Hepatocyte (in vitro differentiated cells): Measurements from ENCODE around the gene PCCA. TPM values are rescaled to one million over a fixed set of nuclear protein-coding genes. Genes with fewer than 3 reads are reported as not detected.
A peak's percentile ranks its signal among the peaks of the same experiment; 100 is the strongest.

Experiments
- DNase-seq: peaks from one replicate; pipeline ENCODE4 v3.0.0-alpha.2; 2016; ENCODE audit warnings: low spot score
- H2AFZ ChIP-seq: fragments of 200-600 bp; sonication (generic); 2 replicates; pipeline ENCODE4 v1.6.0; 2016; ENCODE audit warnings: antibody characterized with exemption, mild to moderate bottlenecking
- H3K27ac ChIP-seq: fragments of 200-600 bp; sonication (generic); 2 replicates; pipeline ENCODE4 v1.5.1; 2016; ENCODE audit warnings: mild to moderate bottlenecking
- H3K27me3 ChIP-seq: fragments of 200-600 bp; sonication (generic); 2 replicates; pipeline ENCODE4 v1.6.1; 2016
- H3K36me3 ChIP-seq: fragments of 200-600 bp; sonication (generic); replicated peaks from 2 replicates; pipeline ENCODE4 v1.5.1; 2016; ENCODE audit warnings: low read depth; ENCODE audit not compliant: insufficient read depth
- H3K4me1 ChIP-seq: fragments of 200-600 bp; sonication (generic); 2 replicates; pipeline ENCODE4 v1.5.1; 2016; ENCODE audit warnings: mild to moderate bottlenecking, moderate library complexity; ENCODE audit not compliant: insufficient read depth
- H3K4me2 ChIP-seq: fragments of 200-600 bp; sonication (generic); 2 replicates; pipeline ENCODE4 v1.6.0; 2016
- H3K4me3 ChIP-seq: fragments of 200-600 bp; sonication (generic); 2 replicates; pipeline ENCODE4 v1.5.1; 2016; ENCODE audit warnings: mild to moderate bottlenecking
- H3K79me2 ChIP-seq: fragments of 200-600 bp; sonication (generic); 2 replicates; pipeline ENCODE4 v1.6.0; 2017; ENCODE audit warnings: mild to moderate bottlenecking
- H3K9me2 ChIP-seq: fragments of 200-600 bp; sonication (generic); replicated peaks from 2 replicates; pipeline ENCODE4 v1.6.0; 2017; ENCODE audit warnings: mild to moderate bottlenecking; ENCODE audit not compliant: insufficient read depth
- H3K9me3 ChIP-seq: fragments of 200-600 bp; sonication (generic); 2 replicates; pipeline ENCODE4 v1.5.1; 2016; ENCODE audit warnings: low read depth, mild to moderate bottlenecking
- H4K20me1 ChIP-seq: fragments of 200-600 bp; sonication (generic); 2 replicates; pipeline ENCODE4 v1.6.0; 2016; ENCODE audit warnings: mild to moderate bottlenecking; ENCODE audit not compliant: insufficient read depth, poor library complexity, severe bottlenecking
- EZH2 ChIP-seq: fragments of 200-600 bp; sonication (generic); IDR thresholded peaks from 2 replicates; pipeline ENCODE4 v1.6.1; 2016; ENCODE audit warnings: antibody characterized with exemption, mild to moderate bottlenecking, borderline replicate concordance
- EZH2phosphoT487 ChIP-seq: fragments of 200-600 bp; sonication (generic); IDR thresholded peaks from one replicate; pipeline ENCODE4 v1.6.1; 2018; ENCODE audit warnings: antibody characterized with exemption, mild to moderate bottlenecking, low read depth, moderate library complexity; ENCODE audit not compliant: unreplicated experiment, severe bottlenecking
- WGBS: methylation state at CpG from one replicate; pipeline ENCODE4 v1.1.6; 2016; ENCODE audit warnings: low lambda C conversion rate; ENCODE audit errors: missing lambda C conversion rate; 5-methylcytosine and 5-hydroxymethylcytosine counted together
- polyA plus RNA-seq: library from polyadenylated mRNA; unstranded; fragments of >200 nt; fragmentation: Nextera tagmentation; extraction: Ambion mirVana; gene quantifications from 2 replicates; pipeline ENCODE4 v1.2.1, GENCODE V29; 2016
- total RNA-seq: library from RNA; depleted of rRNA; stranded (reverse); fragments of >200 nt; gene quantifications from 2 replicates; pipeline ENCODE4 v1.2.3, GENCODE V29; 2014
- TF ChIP-seq, protein P1 (sequence below): fragments of 200-600 bp; sonication (generic); IDR thresholded peaks from 2 replicates; pipeline ENCODE4 v1.5.1; 2016; ENCODE audit warnings: antibody characterized with exemption, mild to moderate bottlenecking; ENCODE audit not compliant: poor library complexity

Gene PCCA
- total and polyA plus RNA-seq, 2 experiments from 2014 or later, result 23.6 to 28.2 TPM

DNA sequence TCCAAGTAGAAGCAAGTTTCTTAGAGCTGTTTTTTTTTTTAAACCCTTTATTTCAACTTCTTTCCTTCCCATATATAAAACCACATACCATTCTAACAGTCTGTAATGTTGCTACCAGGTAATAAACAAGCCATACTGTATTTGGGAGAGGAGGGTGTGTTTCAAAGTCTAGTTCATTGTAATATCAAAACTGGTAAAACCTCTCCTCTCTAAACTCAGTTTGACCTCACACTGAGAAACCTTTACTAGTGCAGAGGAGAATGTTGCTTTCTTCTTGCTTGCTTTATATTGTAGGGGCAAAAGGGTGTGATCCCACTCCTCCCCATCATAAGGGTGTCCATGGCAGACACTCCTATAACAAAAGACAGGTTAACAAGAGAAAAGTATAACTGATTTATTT, 344.6 kb downstream of the PCCA start:
- no peak overlapping the region for H3K4me3 ChIP-seq
- H2AFZ ChIP-seq, result no peak overlapping the region
- no peaks in the 10 kb centered on the region for H3K36me3 ChIP-seq
- H3K27ac ChIP-seq, result peak overlapping the region; percentile 59
- no peak overlapping the region for H3K4me2 ChIP-seq
- H3K79me2 ChIP-seq, result no peaks in the 10 kb centered on the region
- H3K9me3 ChIP-seq, result no peaks in the 10 kb centered on the region
- H3K9me2 ChIP-seq, result no peaks in the 10 kb centered on the region
- DNase-seq, result no peak
- no peaks in the 10 kb centered on the region for H3K4me1 ChIP-seq
- no peak for TF ChIP-seq EZH2
- no peak for TF ChIP-seq EZH2phosphoT487
- TF ChIP-seq, protein P1, sequence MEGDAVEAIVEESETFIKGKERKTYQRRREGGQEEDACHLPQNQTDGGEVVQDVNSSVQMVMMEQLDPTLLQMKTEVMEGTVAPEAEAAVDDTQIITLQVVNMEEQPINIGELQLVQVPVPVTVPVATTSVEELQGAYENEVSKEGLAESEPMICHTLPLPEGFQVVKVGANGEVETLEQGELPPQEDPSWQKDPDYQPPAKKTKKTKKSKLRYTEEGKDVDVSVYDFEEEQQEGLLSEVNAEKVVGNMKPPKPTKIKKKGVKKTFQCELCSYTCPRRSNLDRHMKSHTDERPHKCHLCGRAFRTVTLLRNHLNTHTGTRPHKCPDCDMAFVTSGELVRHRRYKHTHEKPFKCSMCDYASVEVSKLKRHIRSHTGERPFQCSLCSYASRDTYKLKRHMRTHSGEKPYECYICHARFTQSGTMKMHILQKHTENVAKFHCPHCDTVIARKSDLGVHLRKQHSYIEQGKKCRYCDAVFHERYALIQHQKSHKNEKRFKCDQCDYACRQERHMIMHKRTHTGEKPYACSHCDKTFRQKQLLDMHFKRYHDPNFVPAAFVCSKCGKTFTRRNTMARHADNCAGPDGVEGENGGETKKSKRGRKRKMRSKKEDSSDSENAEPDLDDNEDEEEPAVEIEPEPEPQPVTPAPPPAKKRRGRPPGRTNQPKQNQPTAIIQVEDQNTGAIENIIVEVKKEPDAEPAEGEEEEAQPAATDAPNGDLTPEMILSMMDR, result no peak
- no peaks in the 10 kb centered on the region for H3K27me3 ChIP-seq
- no peaks in the 10 kb centered on the region for H4K20me1 ChIP-seq

DNA sequence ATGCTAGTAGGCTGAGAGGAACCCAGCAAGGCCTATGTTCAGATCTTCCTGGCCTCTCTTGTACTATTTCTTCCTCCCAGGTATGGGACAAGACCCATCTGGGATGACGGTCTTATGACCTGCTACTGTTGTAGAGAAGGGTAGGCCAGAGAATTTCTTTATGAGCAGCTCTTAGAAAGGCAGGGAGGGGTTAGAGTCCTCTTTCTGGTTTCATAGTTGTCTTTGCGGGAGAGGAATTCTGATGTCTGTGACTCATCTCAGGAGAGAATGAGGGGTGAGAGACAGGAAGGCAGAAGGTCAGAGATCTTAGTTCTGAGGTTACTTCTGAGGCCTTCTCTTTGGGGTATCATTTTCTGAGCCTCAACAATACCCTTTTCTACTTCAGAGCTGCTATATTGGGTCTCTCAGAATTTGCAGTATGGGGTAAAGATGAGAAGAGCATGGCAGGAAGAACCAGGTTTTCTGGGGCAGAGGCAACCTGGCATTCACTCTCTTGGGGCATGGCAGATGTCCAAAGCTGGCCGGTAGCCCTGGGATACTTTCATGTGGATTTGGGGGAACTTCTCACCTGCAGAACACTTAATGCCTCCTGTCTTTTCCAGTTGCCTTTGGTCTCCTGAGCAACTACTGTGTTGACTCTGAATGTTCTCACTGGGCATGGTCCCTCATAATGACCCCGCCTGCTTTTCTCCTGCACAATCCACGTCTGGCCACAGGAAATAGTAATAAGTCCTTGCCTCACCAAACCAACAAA, 345.3 kb downstream of the PCCA start:
- TF ChIP-seq, protein P1, result no peak
- TF ChIP-seq EZH2phosphoT487 (no peak), EZH2 (no peak)
- Histone ChIP-seq H3K79me2 (no peaks in the 10 kb centered on the region), H3K4me3 (no peak overlapping the region), H3K27ac (peak overlapping the region; percentile 59), H3K4me2 (no peak overlapping the region), H3K4me1 (no peaks in the 10 kb centered on the region), H3K27me3 (no peaks in the 10 kb centered on the region), H3K36me3 (no peaks in the 10 kb centered on the region), H3K9me2 (no peaks in the 10 kb centered on the region), H2AFZ (no peak overlapping the region), H3K9me3 (no peaks in the 10 kb centered on the region), H4K20me1 (no peaks in the 10 kb centered on the region)
- 83% methylated on average over 5 of the region's 5 CpGs for WGBS
- no peak for DNase-seq

DNA sequence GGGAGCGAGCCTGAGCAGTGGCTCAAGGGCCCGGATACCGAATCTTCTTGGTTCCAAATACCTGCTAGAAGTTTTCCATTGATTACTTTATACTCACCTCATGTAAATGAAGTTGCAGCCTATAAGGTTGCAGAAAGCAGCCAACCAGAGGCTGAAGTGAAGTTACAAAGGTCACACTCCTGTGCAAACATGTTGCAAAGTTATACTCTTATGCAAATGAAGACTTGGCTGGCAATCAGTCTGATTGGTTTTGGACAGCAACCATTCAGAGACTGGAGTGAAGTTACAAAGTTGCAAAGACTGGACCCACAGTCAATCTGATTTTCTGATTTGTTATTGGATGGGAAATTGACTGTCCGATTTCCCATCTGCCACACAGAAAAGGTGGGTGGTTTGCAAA, 347.2 kb downstream of the PCCA start:
- WGBS, result 92% methylated on average over 4 of the region's 4 CpGs
- Histone ChIP-seq H4K20me1 (no peaks in the 10 kb centered on the region), H3K9me3 (no peaks in the 10 kb centered on the region), H3K9me2 (no peaks in the 10 kb centered on the region), H3K4me3 (no peak overlapping the region), H3K27ac (no peak overlapping the region), H3K4me2 (no peak overlapping the region), H3K27me3 (no peaks in the 10 kb centered on the region), H3K36me3 (no peaks in the 10 kb centered on the region), H3K79me2 (no peaks in the 10 kb centered on the region), H2AFZ (no peak overlapping the region), H3K4me1 (peaks cover 7% of the 10 kb centered on the region)
- DNase-seq, result no peak
- TF ChIP-seq EZH2, result no peak
- TF ChIP-seq, protein P1, result no peak
- TF ChIP-seq EZH2phosphoT487, result no peak
